Osteocyte (in vitro differentiated cells): ENCODE measurements around the gene ETV6. TPM values are rescaled to one million over a fixed set of nuclear protein-coding genes. Genes with fewer than 3 reads are reported as not detected.

Source experiments
- DNase-seq: peaks from one replicate; pipeline ENCODE4 v3.0.0; 2021; ENCODE audit warnings: mixed read lengths; ENCODE audit not compliant: unreplicated experiment; ENCODE audit errors: extremely low spot score
- H3K27ac Mint-ChIP-seq: one replicate; pipeline ENCODE4 v1.8.0; 2021; ENCODE audit warnings: mild to moderate bottlenecking, mixed read lengths; ENCODE audit not compliant: unreplicated experiment
- H3K27me3 Mint-ChIP-seq: one replicate; pipeline ENCODE4 v1.8.0; 2021; ENCODE audit warnings: mixed read lengths; ENCODE audit not compliant: unreplicated experiment
- H3K36me3 Mint-ChIP-seq: one replicate; pipeline ENCODE4 v1.8.0; 2021; ENCODE audit warnings: mixed read lengths; ENCODE audit not compliant: unreplicated experiment
- H3K4me1 Mint-ChIP-seq: one replicate; pipeline ENCODE4 v1.8.0; 2021; ENCODE audit warnings: mixed read lengths; ENCODE audit not compliant: unreplicated experiment
- H3K4me3 Mint-ChIP-seq: one replicate; pipeline ENCODE4 v1.8.0; 2021; ENCODE audit warnings: mild to moderate bottlenecking, moderate library complexity, mixed read lengths; ENCODE audit not compliant: unreplicated experiment
- H3K9me3 Mint-ChIP-seq: one replicate; pipeline ENCODE4 v1.8.0; 2021; ENCODE audit warnings: mixed read lengths; ENCODE audit not compliant: unreplicated experiment
- total RNA-seq: library from RNA; stranded (reverse); gene quantifications from 2 replicates; pipeline ENCODE4 v1.2.1, GENCODE V29; 2021
- TF ChIP-seq, protein P1 (sequence below): fragments of 200-600 bp; sonication (generic); IDR thresholded peaks from 2 replicates; pipeline ENCODE4 v1.5.0; 2021; ENCODE audit warnings: antibody characterized with exemption, mild to moderate bottlenecking, moderate library complexity

ETV6 gene
- total RNA-seq, 1 donor from 2014 or later = 24.4 TPM

DNA sequence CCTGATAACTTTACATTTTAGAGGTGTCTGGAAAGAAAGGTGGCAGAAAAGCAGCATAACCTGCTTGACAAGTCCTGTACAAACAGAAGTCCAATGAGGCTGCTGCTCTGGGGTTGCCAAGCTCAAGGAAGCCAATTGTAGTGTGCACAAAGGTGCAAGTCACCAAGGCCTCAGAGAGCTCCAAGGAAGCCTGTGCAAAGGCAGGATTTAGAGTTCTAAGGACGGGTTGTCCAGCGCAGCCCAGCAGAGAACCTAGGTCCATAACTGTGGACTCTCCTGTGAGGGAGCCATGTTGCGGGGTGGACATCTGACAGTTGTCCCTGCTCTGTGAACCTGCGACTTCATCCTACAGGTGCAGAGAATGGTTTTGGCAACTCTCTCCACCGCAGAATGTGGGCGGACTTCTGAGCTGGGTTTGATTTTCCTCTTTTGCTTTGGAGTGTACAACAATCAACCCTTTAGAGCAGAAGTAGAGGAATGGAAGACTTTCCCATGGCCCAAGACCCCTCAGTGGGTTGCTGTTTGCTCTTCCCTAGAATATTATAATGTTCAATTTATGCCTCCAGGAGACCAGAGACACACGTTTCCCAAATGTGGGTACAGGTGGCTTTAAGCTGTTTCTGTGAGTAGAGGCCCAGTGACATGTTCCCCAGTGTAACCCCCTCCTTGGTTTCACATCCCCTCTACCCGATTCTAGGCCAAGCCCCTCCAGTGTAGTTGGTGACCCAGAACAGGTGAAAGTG lies 81.0 kb downstream of the ETV6 start:
- Mint-ChIP-seq H3K27ac (peak overlapping the region; percentile 56), H3K27me3 (no peaks in the 10 kb centered on the region), H3K4me3 (no peak overlapping the region), H3K36me3 (peaks cover 2% of the 10 kb centered on the region), H3K4me1 (peaks cover 48% of the 10 kb centered on the region), H3K9me3 (no peaks in the 10 kb centered on the region)
- TF ChIP-seq, protein P1, sequence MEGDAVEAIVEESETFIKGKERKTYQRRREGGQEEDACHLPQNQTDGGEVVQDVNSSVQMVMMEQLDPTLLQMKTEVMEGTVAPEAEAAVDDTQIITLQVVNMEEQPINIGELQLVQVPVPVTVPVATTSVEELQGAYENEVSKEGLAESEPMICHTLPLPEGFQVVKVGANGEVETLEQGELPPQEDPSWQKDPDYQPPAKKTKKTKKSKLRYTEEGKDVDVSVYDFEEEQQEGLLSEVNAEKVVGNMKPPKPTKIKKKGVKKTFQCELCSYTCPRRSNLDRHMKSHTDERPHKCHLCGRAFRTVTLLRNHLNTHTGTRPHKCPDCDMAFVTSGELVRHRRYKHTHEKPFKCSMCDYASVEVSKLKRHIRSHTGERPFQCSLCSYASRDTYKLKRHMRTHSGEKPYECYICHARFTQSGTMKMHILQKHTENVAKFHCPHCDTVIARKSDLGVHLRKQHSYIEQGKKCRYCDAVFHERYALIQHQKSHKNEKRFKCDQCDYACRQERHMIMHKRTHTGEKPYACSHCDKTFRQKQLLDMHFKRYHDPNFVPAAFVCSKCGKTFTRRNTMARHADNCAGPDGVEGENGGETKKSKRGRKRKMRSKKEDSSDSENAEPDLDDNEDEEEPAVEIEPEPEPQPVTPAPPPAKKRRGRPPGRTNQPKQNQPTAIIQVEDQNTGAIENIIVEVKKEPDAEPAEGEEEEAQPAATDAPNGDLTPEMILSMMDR = no peak
- DNase-seq = no peak

DNA sequence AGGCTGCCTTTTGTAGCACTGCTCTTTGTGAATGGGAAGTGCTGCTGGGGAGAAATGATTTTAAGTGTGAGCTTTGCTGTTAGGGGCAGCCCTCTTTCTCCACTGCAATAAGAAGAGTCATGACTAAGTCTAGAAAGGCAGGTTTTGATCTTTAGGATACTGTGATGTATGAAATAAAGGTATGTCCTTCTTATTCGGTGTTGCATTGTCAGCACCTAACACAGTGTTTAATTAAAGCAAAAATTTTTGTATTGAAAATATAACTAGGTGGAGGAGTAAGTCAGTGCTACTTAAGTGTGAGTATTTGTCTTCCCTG lies 81.5 kb downstream of the ETV6 start:
- TF ChIP-seq, protein P1 = no peak
- Mint-ChIP-seq H3K27me3 (no peaks in the 10 kb centered on the region), H3K9me3 (no peaks in the 10 kb centered on the region), H3K36me3 (peaks cover 2% of the 10 kb centered on the region), H3K4me1 (peaks cover 42% of the 10 kb centered on the region), H3K27ac (peak overlapping the region; percentile 56), H3K4me3 (no peak overlapping the region)
- no peak for DNase-seq

DNA sequence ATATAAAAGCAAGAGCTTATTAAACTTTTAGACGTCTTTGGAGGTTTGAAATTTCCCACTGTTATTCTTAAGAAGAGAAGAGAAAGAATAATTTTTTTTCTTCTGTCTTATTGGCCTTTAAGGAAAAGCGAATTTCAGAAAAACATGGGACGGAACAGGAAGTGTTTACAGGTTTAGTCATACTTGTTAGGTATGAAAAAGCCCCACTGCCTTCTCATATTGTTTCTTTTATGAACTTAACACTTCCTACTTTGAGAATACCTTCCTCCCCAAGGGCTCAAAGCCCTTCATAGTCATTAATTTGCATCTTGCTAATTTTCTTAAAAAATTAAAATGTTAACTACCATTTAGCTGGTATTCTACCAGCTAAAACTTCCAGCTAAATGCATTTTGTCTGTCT lies 82.0 kb downstream of the ETV6 start:
- no peak for DNase-seq
- Mint-ChIP-seq H3K4me1 (peaks cover 38% of the 10 kb centered on the region), H3K36me3 (peaks cover 2% of the 10 kb centered on the region), H3K27me3 (no peaks in the 10 kb centered on the region), H3K27ac (peak overlapping the region; percentile 56), H3K9me3 (no peaks in the 10 kb centered on the region), H3K4me3 (no peak overlapping the region)
- TF ChIP-seq, protein P1 = no peak

DNA sequence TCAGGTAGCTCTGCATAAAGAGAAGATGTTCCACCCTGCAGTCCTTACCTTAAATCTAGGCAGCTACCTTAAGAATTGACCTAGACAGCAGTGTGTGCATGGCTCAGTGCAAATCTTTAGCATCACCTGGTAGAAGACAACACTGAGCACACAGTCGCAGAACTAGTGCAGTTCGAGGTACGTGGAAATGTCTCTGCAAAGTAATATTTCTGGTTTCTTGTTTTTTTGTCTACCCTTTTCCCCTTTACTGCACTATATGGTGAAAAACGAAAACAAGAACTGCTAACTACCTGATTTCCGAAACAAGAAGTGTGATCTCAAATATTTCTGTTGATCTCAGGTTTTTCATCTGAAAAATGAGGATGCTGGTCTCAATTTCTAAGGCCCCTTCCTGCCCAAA lies 82.5 kb downstream of the ETV6 start:
- H3K9me3 Mint-ChIP-seq = no peaks in the 10 kb centered on the region
- TF ChIP-seq, protein P1 = no peak
- peak overlapping the region; percentile 56 for H3K27ac Mint-ChIP-seq
- no peaks in the 10 kb centered on the region for H3K27me3 Mint-ChIP-seq
- no peak overlapping the region for H3K4me3 Mint-ChIP-seq
- no peak for DNase-seq
- peaks cover 2% of the 10 kb centered on the region for H3K36me3 Mint-ChIP-seq
- peaks cover 33% of the 10 kb centered on the region for H3K4me1 Mint-ChIP-seq

DNA sequence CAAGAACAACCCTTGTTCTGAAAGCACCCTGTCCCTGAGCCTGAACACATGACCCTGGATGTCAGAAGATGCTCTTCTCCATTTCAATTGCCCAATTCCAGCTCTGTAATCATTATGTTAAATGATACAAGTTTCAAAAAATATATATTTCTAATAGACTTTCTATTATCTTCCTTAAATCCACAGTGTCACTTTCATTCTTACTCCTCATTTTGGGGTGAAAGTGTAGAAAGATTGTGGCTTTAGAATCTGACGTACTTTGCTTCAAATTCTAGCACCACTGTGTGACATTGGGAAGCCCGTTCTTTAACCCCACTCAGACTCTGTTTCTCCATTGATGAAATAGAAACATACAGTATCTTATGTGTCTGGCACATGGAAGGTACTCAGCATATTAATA lies 83.2 kb downstream of the ETV6 start:
- Mint-ChIP-seq H3K27ac (no peak overlapping the region), H3K27me3 (no peaks in the 10 kb centered on the region), H3K4me1 (peaks cover 30% of the 10 kb centered on the region), H3K9me3 (no peaks in the 10 kb centered on the region), H3K4me3 (no peak overlapping the region), H3K36me3 (peaks cover 2% of the 10 kb centered on the region)
- TF ChIP-seq, protein P1 = no peak
- DNase-seq = no peak
